ENCODE measurements around the gene PLAU.
A peak's percentile ranks its signal among the peaks of the same experiment; 100 is the strongest.

PLAU gene

DNA sequence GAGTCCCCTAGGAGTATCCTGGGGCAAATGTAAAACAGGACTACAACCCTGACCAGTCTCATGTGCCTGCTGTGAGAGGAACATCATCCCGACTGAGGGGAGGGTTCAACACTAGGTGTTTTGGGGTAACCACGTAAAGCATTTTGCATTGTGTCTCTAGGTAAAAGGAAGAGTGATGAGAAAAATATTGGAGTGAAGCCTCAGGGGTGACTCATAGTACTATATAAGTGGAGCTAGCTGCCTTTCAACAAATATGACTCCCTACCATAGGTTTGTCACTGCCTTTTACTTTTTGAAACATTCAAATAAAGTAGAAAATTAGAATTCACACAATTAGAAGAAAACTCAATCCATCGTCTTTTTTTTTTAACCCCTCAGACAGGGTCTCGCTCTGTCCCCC lies 34.0 kb upstream of the PLAU start:
- no peak overlapping the region for H3K4me3 ChIP-seq (replicated peaks in 1 of 2; ENCODE audit: low read depth in 2 of 2, low read length in 2 of 2)
- TF ChIP-seq, protein P1, sequence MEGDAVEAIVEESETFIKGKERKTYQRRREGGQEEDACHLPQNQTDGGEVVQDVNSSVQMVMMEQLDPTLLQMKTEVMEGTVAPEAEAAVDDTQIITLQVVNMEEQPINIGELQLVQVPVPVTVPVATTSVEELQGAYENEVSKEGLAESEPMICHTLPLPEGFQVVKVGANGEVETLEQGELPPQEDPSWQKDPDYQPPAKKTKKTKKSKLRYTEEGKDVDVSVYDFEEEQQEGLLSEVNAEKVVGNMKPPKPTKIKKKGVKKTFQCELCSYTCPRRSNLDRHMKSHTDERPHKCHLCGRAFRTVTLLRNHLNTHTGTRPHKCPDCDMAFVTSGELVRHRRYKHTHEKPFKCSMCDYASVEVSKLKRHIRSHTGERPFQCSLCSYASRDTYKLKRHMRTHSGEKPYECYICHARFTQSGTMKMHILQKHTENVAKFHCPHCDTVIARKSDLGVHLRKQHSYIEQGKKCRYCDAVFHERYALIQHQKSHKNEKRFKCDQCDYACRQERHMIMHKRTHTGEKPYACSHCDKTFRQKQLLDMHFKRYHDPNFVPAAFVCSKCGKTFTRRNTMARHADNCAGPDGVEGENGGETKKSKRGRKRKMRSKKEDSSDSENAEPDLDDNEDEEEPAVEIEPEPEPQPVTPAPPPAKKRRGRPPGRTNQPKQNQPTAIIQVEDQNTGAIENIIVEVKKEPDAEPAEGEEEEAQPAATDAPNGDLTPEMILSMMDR (IDR thresholded peaks at IDR 0.05; ENCODE audit: low read depth, low read length), result no peak
- peak; percentile 22 to 56 for DNase-seq (ENCODE audit: low read depth in 2 of 2)

DNA sequence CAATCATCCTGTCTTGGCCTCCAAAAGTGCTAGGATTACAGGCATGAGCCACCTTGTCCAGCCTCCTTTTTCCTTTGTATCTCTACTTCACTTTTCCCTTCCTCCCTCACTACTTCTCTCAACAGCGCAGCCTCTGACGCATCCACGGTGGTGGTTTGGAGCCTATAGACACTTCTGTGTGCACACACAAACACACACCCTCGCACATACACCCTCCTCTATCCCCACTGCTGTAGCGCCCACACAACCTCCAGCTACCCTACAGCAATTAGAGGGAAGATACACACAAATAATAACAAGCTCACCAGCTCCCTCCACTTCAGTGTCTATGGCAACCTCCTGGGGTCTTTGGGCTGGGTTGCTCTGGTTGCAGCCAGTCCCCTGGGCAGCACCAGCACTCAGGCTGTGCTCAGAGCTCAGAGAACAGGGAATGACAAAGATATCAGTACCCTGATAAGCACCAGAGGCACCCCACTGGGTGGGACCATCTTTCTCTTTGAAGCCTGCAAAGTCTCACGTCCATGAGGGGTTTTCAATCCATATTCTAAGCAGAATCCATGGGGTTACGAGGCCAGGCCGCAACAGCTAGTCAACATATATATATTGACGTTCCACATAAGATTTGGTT lies 33.3 kb upstream of the PLAU start:
- TF ChIP-seq, protein P1 (IDR thresholded peaks at IDR 0.05; ENCODE audit: low read depth, low read length), result no peak
- no peak overlapping the region for H3K4me3 ChIP-seq (replicated peaks in 1 of 2; ENCODE audit: low read depth in 2 of 2, low read length in 2 of 2)
- DNase-seq (ENCODE audit: low read depth in 2 of 2), result no peak

DNA sequence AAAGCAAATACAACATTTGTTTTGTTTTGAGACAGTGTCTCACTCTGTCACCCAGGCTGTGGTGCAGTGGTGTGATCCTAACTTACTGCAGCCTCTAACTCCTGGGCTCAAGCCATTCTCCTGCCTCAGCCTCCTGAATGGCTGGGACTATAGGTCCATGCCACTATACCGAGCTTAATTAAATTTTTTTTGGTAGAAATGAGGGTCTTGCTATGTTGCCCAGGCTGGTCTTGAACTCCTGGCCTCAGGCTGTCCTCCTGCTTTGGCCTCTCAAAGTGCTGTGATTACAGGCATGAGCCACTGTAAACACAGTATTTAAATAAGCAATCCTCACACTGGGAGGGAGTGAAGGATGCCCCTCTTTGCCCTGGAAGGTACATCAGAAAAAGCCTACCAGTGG lies 32.6 kb upstream of the PLAU start:
- no peak for DNase-seq (ENCODE audit: low read depth in 2 of 2)
- TF ChIP-seq, protein P1 (IDR thresholded peaks at IDR 0.05; ENCODE audit: low read depth, low read length), result no peak
- no peak overlapping the region for H3K4me3 ChIP-seq (replicated peaks in 1 of 2; ENCODE audit: low read depth in 2 of 2, low read length in 2 of 2)

DNA sequence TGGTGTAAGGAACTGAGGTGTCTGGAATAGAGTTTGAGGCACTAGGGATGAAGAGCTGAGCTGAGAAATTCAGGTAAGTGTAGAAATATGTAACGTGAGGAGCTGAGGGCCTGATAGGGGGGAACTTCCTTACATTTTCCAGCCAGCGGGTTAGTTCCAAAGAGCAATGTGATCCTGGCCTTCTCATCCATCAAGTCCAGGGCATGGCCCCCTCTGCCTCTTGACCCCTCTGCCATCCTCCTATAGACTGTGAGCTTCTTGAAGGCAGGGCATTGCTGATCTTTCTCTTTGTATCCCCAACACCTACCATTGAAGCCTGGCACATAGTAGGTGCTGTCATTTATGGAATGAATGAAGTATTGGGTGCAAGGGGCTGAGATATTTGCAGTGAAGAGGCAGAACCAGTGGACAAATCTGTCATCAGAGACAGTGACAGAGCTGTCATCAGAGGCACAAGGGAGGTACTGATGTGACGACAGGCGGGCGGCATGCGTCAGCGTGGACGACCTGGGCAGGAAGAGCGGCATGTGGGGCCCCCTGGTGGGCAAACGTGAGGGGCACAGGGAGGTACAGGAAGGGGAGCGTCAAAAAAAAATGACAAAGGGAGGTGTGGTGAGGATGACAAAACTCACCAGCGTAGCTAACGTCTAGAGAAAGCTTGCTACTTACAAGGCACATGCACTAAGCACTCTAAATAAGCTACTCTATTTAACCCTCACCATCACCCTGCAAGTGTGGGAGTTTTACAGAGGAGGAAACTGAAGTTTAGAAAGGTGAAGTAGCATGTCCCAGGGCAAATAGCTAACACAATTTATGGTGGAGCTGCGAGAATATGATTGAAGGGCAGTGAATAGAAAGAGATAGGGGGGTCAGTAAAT lies 31.4 kb upstream of the PLAU start:
- DNase-seq (ENCODE audit: low read depth in 2 of 2), result peak; percentile 85 to 91
- TF ChIP-seq, protein P1 (IDR thresholded peaks at IDR 0.05; ENCODE audit: low read depth, low read length), result peak; percentile 95
- no peak overlapping the region for H3K4me3 ChIP-seq (replicated peaks in 1 of 2; ENCODE audit: low read depth in 2 of 2, low read length in 2 of 2)

DNA sequence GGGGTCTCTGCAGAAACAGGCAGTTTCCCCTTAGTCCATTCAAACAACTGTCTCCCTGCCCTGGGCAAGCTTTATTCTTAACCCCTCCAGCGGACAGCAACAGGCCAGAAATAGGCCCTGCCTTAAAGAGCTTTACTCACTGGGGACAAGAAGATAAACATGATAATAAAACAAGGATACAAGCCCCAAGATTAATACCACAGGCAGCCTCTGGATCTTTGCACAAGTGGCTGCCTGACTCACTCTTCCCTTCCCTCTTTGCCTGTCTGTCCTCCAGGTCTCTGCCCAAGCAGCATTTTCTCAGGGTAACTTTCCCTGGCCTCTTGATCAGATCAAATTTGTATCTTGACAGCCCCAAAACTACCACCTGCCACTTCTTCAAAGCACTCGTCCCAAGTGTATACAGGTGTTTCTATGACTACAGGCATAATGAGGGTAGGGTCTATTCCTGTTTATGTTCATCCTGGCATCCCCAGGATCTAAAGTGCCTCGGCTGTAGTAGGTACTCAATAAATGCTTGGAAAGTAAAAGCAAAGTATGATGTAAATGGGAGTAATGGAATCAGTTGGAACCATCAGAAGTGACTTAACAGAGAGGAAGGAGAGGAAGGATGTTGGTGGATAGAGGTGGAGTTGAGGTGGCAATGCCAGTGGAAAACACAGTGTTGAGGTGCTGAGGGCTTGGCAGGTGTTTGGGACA lies 29.6 kb upstream of the PLAU start:
- peak in 1 of 2 donors; percentile 38 for DNase-seq (ENCODE audit: low read depth in 2 of 2)
- TF ChIP-seq, protein P1 (IDR thresholded peaks at IDR 0.05; ENCODE audit: low read depth, low read length), result no peak
- H3K4me3 ChIP-seq (replicated peaks in 1 of 2; ENCODE audit: low read depth in 2 of 2, low read length in 2 of 2), result no peak overlapping the region

DNA sequence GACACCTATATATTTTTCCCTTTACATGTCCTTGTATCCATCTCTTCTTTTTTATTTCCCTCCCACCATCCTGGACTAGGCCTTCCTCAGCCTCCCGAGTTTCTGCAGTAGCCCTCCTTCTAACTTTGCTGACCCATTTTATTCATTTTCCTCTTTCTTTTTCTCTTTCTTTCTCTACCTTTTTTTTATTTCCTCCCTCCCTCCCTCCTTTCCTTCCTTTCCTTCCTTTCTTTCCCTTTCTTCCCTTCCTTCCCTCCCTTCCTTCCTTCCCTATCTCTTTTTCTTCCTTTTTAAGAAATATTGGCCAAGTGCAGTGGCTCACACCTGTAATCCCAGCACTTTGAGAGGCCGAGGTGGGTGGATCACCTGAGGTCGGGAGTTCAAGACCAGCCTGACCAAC lies 26.9 kb upstream of the PLAU start:
- TF ChIP-seq, protein P1 (IDR thresholded peaks at IDR 0.05; ENCODE audit: low read depth, low read length), result no peak
- no peak overlapping the region for H3K4me3 ChIP-seq (replicated peaks in 1 of 2; ENCODE audit: low read depth in 2 of 2, low read length in 2 of 2)
- no peak for DNase-seq (ENCODE audit: low read depth in 2 of 2)

Measured in cardiac fibroblast (primary cell).